GM12878 (cell line): Measurements from ENCODE around the gene MPV17.

ENCODE experiments used
- CTCF ChIP-seq, 3 experiments: IDR thresholded peaks in 2 of 3; conservative IDR thresholded peaks in 1 of 3; 2 replicates each; pipeline ENCODE4 v1.5.1; 2011; ENCODE audit warnings: low read depth in 3 of 3, low read length in 3 of 3, mild to moderate bottlenecking in 3 of 3, control low read depth in 2 of 3, moderate library complexity in 2 of 3, inconsistent platforms in 1 of 3, mixed read lengths in 1 of 3; ENCODE audit not compliant: control insufficient read depth in 2 of 3, insufficient read depth in 1 of 3; ENCODE audit errors: extremely low read depth in 1 of 3
- E4F1 ChIP-seq: fragments of 450-650 bp; IDR thresholded peaks from 2 replicates; pipeline ENCODE4 v1.6.1; 2018; ENCODE audit warnings: borderline replicate concordance, mild to moderate bottlenecking; ENCODE audit not compliant: partially characterized antibody
- EZH2 ChIP-seq: IDR thresholded peaks from 2 replicates; pipeline ENCODE4 v1.6.1; 2012; ENCODE audit warnings: low read depth, mild to moderate bottlenecking, control low read depth, inconsistent platforms, low read length, borderline replicate concordance; ENCODE audit not compliant: control insufficient read depth
- MYB ChIP-seq: fragments of 150-350 bp; IDR thresholded peaks from 2 replicates; pipeline ENCODE4 v1.6.1; 2014; ENCODE audit warnings: mild to moderate bottlenecking, low read depth, low read length, borderline replicate concordance
- NR2C2 ChIP-seq: IDR thresholded peaks from 2 replicates; pipeline ENCODE4 v1.6.1; 2011; ENCODE audit warnings: borderline replicate concordance, low read depth; ENCODE audit not compliant: control insufficient read depth, insufficient read length
- PBX3 ChIP-seq: IDR thresholded peaks from 2 replicates; pipeline ENCODE4 v1.6.1; 2011; ENCODE audit warnings: mild to moderate bottlenecking, low read depth, low read length, moderate library complexity; ENCODE audit not compliant: insufficient replicate concordance
- POLR2A ChIP-seq: IDR thresholded peaks from 2 replicates; pipeline ENCODE4 v1.6.1; 2011; ENCODE audit warnings: low read depth, mild to moderate bottlenecking, low read length
- RAD51 ChIP-seq: fragments of 450-650 bp; IDR thresholded peaks from 2 replicates; pipeline ENCODE4 v1.6.1; 2016; ENCODE audit warnings: moderate library complexity, mild to moderate bottlenecking, inconsistent platforms
- RFX5 ChIP-seq: IDR thresholded peaks from 2 replicates; pipeline ENCODE4 v1.6.1; 2011; ENCODE audit warnings: low read depth, low read length, improper control_type of control experiment
- SMAD1 ChIP-seq: fragments of 450-650 bp; IDR thresholded peaks from 2 replicates; pipeline ENCODE4 v1.6.1; 2018; ENCODE audit warnings: mild to moderate bottlenecking, low read depth; ENCODE audit not compliant: partially characterized antibody
- ZBTB4 ChIP-seq: fragments of 450-650 bp; formaldehyde crosslinking; IDR thresholded peaks from 2 replicates; pipeline ENCODE4 v1.4.0; 2022; ENCODE audit warnings: mild to moderate bottlenecking, moderate library complexity
- ZZZ3 ChIP-seq: IDR thresholded peaks from 2 replicates; pipeline ENCODE4 v1.6.1; 2011; ENCODE audit warnings: low read depth; ENCODE audit not compliant: control insufficient read depth, insufficient read length

GRCh38 chr2:27304488-27305240 is 18.2 kb downstream of the MPV17 start:
- TF ChIP-seq SMAD1 (no peak), MYB (no peak), PBX3 (no peak), POLR2A (no peak), EZH2 (no peak), RFX5 (no peak), CTCF (IDR thresholded peaks at IDR 0.05 in 2 of 3, conservative IDR thresholded peaks at IDR 0.05 in 1 of 3; ENCODE audit: control insufficient read depth in 2 of 3, extremely low read depth in 1 of 3, insufficient read depth in 1 of 3, low read depth in 3 of 3, low read length in 3 of 3) (no peak), RAD51 (no peak), E4F1 (no peak), NR2C2 (no peak), ZZZ3 (no peak), ZBTB4 (CRISPR knock-in tag) (no peak)
